GM12878 (cell line): ENCODE results near the gene NHSL1. TPM values are rescaled to one million over a fixed set of nuclear protein-coding genes. Genes with fewer than 3 reads are reported as not detected.

Source experiments
- ATAC-seq: fragments of 200-7000 bp; cut with Tn5 transposase; 3 replicates; pipeline ENCODE4 v1.9.1; 2020; ENCODE audit warnings: mild to moderate bottlenecking, moderate library complexity
- BruUV-seq: library from RNA; stranded (reverse); fragments of 400-500 nt; replicated peaks from 2 replicates; lab custom pipeline; 2021; lab: Mats Ljungman, UMichigan
- CTCF ChIA-PET: fragments of 300-600 bp; sonication (Branson Sonifier 250); formaldehyde crosslinking; extraction: SDS; loops from one replicate; lab custom pipeline; 2021; ENCODE audit warnings: inconsistent platforms; lab: Yijun Ruan, JAX
- POLR2A ChIA-PET: fragments of 350-600 bp; formaldehyde crosslinking; extraction: SDS; loops from one replicate; lab custom pipeline; 2021; ENCODE audit warnings: inconsistent platforms; lab: Charles Lee
- RAD21 ChIA-PET: fragments of 300-600 bp; sonication (Branson Sonifier 250); formaldehyde crosslinking; loops from one replicate; lab custom pipeline; 2023; ENCODE audit warnings: antibody characterized with exemption; ENCODE audit not compliant: unreplicated experiment; lab: Charles Lee
- SMC1A ChIA-PET: fragments of 300-600 bp; sonication (Branson Sonifier 250); formaldehyde crosslinking; loops from one replicate; lab custom pipeline; 2023; ENCODE audit not compliant: unreplicated experiment, uncharacterized antibody; lab: Charles Lee
- DNase-seq: peaks from one replicate; pipeline ENCODE4 v3.0.0-alpha.2; 2011; ENCODE audit warnings: low read depth, low spot score
- FAIRE-seq: peaks from 3 replicates; lab custom pipeline; 2011; peaks lifted over from hg19 to GRCh38; lab: Jason Lieb, UNC
- H2AFZ ChIP-seq: 2 replicates; pipeline ENCODE4 v1.6.0; 2011; ENCODE audit warnings: low read depth, low read length, control low read depth; ENCODE audit not compliant: control insufficient read depth
- H3K27ac ChIP-seq: 2 replicates; pipeline ENCODE4 v1.5.1; 2011; ENCODE audit warnings: control low read depth; ENCODE audit not compliant: control insufficient read depth, insufficient read depth
- H3K27me3 ChIP-seq, 2 experiments: replicated peaks in 1 of 2; 2 replicates each; pipeline versions ENCODE4 v1.6.0 to v1.6.1; 2011; ENCODE audit warnings: low read length in 1 of 2; ENCODE audit not compliant: control insufficient read depth in 2 of 2, insufficient read depth in 2 of 2
- H3K36me3 ChIP-seq, 2 experiments: 2 replicates each; pipeline ENCODE4 v1.5.1; 2011; ENCODE audit warnings: low read length in 1 of 2; ENCODE audit not compliant: control insufficient read depth in 2 of 2, insufficient read depth in 2 of 2
- H3K4me1 ChIP-seq: 2 replicates; pipeline ENCODE4 v1.6.1; 2011; ENCODE audit warnings: mild to moderate bottlenecking, low read length, moderate library complexity, mixed read lengths; ENCODE audit not compliant: control insufficient read depth, insufficient read depth
- H3K4me2 ChIP-seq: 2 replicates; pipeline ENCODE4 v1.6.0; 2011; ENCODE audit warnings: control low read depth; ENCODE audit not compliant: control insufficient read depth, insufficient read depth
- H3K4me3 ChIP-seq: fragments of 200-600 bp; sonication (generic); 2 replicates; pipeline ENCODE4 v1.5.1; 2016
- H3K79me2 ChIP-seq: 2 replicates; pipeline ENCODE4 v1.6.0; 2011; ENCODE audit warnings: low read length; ENCODE audit not compliant: control insufficient read depth, insufficient read depth
- H3K9ac ChIP-seq: 2 replicates; pipeline ENCODE4 v1.8.0; 2011; ENCODE audit warnings: low read length, control low read depth, mixed read lengths; ENCODE audit not compliant: control insufficient read depth, insufficient read depth
- H3K9me3 ChIP-seq: replicated peaks from 3 replicates; pipeline ENCODE4 v1.5.1; 2011; ENCODE audit warnings: mild to moderate bottlenecking, low read length; ENCODE audit not compliant: control insufficient read depth, insufficient read depth
- H4K20me1 ChIP-seq: 2 replicates; pipeline ENCODE4 v1.6.0; 2011; ENCODE audit not compliant: control insufficient read depth, insufficient read depth
- ASH2L ChIP-seq: fragments of 300-600, 200-600 bp; sonication (generic); IDR thresholded peaks from 2 replicates; pipeline ENCODE4 v1.6.1; 2017; ENCODE audit warnings: low read depth, mild to moderate bottlenecking, borderline replicate concordance
- BACH1 ChIP-seq: fragments of 450-650 bp; IDR thresholded peaks from 2 replicates; pipeline ENCODE4 v1.6.1; 2017; ENCODE audit warnings: mild to moderate bottlenecking, borderline replicate concordance
- CHD1 ChIP-seq: IDR thresholded peaks from 2 replicates; pipeline ENCODE4 v1.6.1; 2012; ENCODE audit warnings: low read depth, low read length, improper control_type of control experiment
- EED ChIP-seq: sonication (generic); IDR thresholded peaks from 2 replicates; pipeline ENCODE4 v1.6.1; 2016; ENCODE audit warnings: antibody characterized with exemption, low read depth
- GATAD2B ChIP-seq: fragments of 450-650 bp; conservative IDR thresholded peaks from 2 replicates; pipeline ENCODE4 v1.6.1; 2017; ENCODE audit warnings: low read depth, mild to moderate bottlenecking, moderate library complexity
- MTA3 ChIP-seq: IDR thresholded peaks from 2 replicates; pipeline ENCODE4 v1.6.1; 2012; ENCODE audit warnings: low read length, inconsistent platforms, borderline replicate concordance
- NBN ChIP-seq: fragments of 450-650 bp; IDR thresholded peaks from 2 replicates; pipeline ENCODE4 v1.6.1; 2016
- NFYA ChIP-seq: IDR thresholded peaks from 2 replicates; pipeline ENCODE4 v1.6.1; 2011; ENCODE audit warnings: low read depth, mild to moderate bottlenecking, low read length, improper control_type of control experiment, borderline replicate concordance
- PAX5 ChIP-seq: IDR thresholded peaks from 2 replicates; pipeline ENCODE4 v1.6.1; 2011; ENCODE audit warnings: low read depth, low read length, borderline replicate concordance
- REST ChIP-seq: IDR thresholded peaks from 2 replicates; pipeline ENCODE4 v1.6.1; 2012; ENCODE audit warnings: mild to moderate bottlenecking, low read depth, low read length
- RUNX3 ChIP-seq: IDR thresholded peaks from 2 replicates; pipeline ENCODE4 v1.6.1; 2012; ENCODE audit warnings: low read length, inconsistent platforms
- WGBS: methylation state at CpG from one replicate; pipeline ENCODE4 v1.1.6; 2016; ENCODE audit warnings: low lambda C conversion rate; ENCODE audit not compliant: insufficient replicate concordance, insufficient coverage; ENCODE audit errors: missing lambda C conversion rate; 5-methylcytosine and 5-hydroxymethylcytosine counted together
- in situ Hi-C: fragments of 300-500 bp; cut with MboI; formaldehyde crosslinking; loops from 9 replicates; pipeline ENCODE4 v1.14.3; 2018; ENCODE audit warnings: mixed read lengths
- intact Hi-C: fragments of 100-400 bp; cut with micrococcal nuclease; formaldehyde crosslinking; loops from one replicate; pipeline ENCODE4 v1.14.2; 2022; ENCODE audit not compliant: unreplicated experiment
- polyA plus RNA-seq, 11 experiments: library from polyadenylated mRNA; depleted of rRNA in 4 of 11; unstranded in 6 of 11; stranded (reverse) in 5 of 11; fragments of >200 nt; fragmentation: Nextera tagmentation in 4 of 11; fragmentation: Illumina TruSeq in 1 of 11; extraction: Ambion mirVana in 4 of 11; extraction: Trizol in 1 of 11; gene quantifications; 1 replicate in 1 of 11; 2 replicates in 10 of 11; pipeline versions ENCODE4 v1.2.1 to v1.2.3, GENCODE V29; 2011 to 2016; ENCODE audit warnings: inconsistent platforms in 2 of 11, missing spikeins in 2 of 11, low read depth in 1 of 11
- total RNA-seq, 4 experiments: library from RNA; depleted of rRNA in 3 of 4; stranded (reverse); fragments of >200 nt in 3 of 4; fragmentation: Illumina TruSeq in 1 of 4; extraction: Trizol in 1 of 4; gene quantifications; 2 replicates each; pipeline versions ENCODE4 v1.2.1 to v1.2.3, GENCODE V29; 2013 to 2021

NHSL1 gene
- total and polyA plus RNA-seq, 10 of the 15 experiments (the other 5 are each of a cell fraction or from before 2014, with no cell fraction given): 0.26 to 14.1 (median 0.90) TPM

DNA sequence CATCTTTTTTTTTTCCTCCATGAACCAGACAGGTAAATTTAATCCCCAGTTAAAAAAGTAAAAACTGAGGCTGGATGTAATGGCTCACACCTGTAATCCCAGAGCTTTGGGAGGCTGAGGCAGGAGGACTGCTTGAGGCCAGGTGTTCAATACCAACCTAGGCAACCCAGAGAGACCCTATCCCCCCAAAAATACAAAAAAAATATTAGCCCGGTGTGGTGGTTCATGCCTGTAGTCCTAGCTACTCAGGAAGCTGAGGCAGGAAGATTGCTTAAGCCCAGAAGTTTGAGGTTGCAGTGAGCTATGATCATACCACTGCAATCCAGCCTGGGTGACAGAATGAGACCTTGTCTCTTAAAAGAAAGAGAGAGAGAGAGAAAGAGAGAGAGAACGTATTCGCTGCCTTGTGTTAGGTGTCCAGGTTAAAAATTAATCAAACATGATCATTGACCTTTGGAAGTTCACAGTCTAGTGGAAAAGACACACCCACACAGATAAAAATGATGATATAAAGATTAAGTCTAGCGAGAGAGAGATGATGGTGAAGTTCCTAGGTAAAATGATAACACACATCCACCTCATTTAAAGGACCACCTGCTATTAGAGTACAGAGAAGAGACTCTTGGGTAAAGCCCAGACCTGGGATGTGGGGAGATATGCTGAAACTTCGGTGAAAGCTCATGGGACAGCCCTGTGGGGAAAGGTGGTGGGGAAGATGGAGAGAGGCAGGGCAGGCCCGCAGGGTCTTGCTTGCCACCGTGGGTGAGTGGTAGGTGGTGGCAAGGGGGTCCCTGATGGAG is 4.8 kb upstream of the NHSL1 start:
- ATAC-seq (no peak), DNase-seq (no peak), FAIRE-seq (no peak)
- in situ Hi-C loops (no loop called here), intact Hi-C loops (loop anchor here (10.0 kb wide), 1 partner anchor 199 kb away; no protein-coding TSS in a partner anchor)
- WGBS: 31% methylated on average over 7 of the region's 7 CpGs
- RAD21 ChIA-PET: interaction anchor here (0.7 to 17.2 kb wide), 5 partner anchors 25 to 99 kb away, joined by 3 to 202 read pairs (median 3); no protein-coding TSS in a partner anchor
- SMC1A ChIA-PET: interaction anchor here (0.8 to 10.1 kb wide), 9 partner anchors 7 to 388 kb away, joined by 3 to 234 read pairs (median 4); no protein-coding TSS in a partner anchor
- BruUV-seq: no TSS peak
- H3K9ac ChIP-seq: no peak overlapping the region
- H3K4me1 ChIP-seq: no peaks in the 10 kb centered on the region
- TF ChIP-seq MTA3 (no peak), RUNX3 (no peak), ASH2L (no peak)
- H4K20me1 ChIP-seq: no peaks in the 10 kb centered on the region
- no peaks in the 10 kb centered on the region for H3K36me3 ChIP-seq
- POLR2A ChIA-PET: no interaction called here
- no peak overlapping the region for H3K4me3 ChIP-seq
- CTCF ChIA-PET: interaction anchor here (1.0 to 12.2 kb wide), 5 partner anchors 11 to 75 kb away, joined by 3 to 387 read pairs (median 7); no protein-coding TSS in a partner anchor
- peaks cover 0 to 8% of the 10 kb centered on the region in 2 experiments; a peak in 2 of 4 replicates for H3K27me3 ChIP-seq
- H3K4me2 ChIP-seq: no peak overlapping the region
- H2AFZ ChIP-seq: no peak overlapping the region
- no peaks in the 10 kb centered on the region for H3K79me2 ChIP-seq
- H3K9me3 ChIP-seq: no peaks in the 10 kb centered on the region
- H3K27ac ChIP-seq: no peak overlapping the region

GRCh38 chr6:138502546-138502945 is 3.3 kb upstream of the NHSL1 start:
- H3K36me3 ChIP-seq: no peaks in the 10 kb centered on the region
- ChIA-PET RAD21 (interaction anchor here (1.0 to 17.2 kb wide), 2 partner anchors 73 to 98 kb away, joined by 3 to 202 read pairs; partner anchors contain the start of gene HEBP2), CTCF (interaction anchor here (0.6 to 12.2 kb wide), 4 partner anchors 18 to 73 kb away, joined by 3 to 387 read pairs (median 53); no protein-coding TSS in a partner anchor), POLR2A (interaction anchor here (0.5 to 1.0 kb wide), 3 partner anchors 47 to 79 kb away, joined by 3 read pairs; no protein-coding TSS in a partner anchor), SMC1A (interaction anchor here (1.2 to 10.1 kb wide), 5 partner anchors 10 to 73 kb away, joined by 4 to 234 read pairs (median 4); no protein-coding TSS in a partner anchor)
- DNase-seq: no peak
- H3K79me2 ChIP-seq: no peaks in the 10 kb centered on the region
- WGBS: 50% methylated on average over 3 of the region's 3 CpGs
- intact Hi-C loops (loop anchor here (10.0 kb wide), 1 partner anchor 198 kb away; no protein-coding TSS in a partner anchor), in situ Hi-C loops (no loop called here)
- H3K4me1 ChIP-seq: no peaks in the 10 kb centered on the region
- ATAC-seq: no peak
- BruUV-seq: no TSS peak
- H3K27ac ChIP-seq: no peak overlapping the region
- H3K9me3 ChIP-seq: no peaks in the 10 kb centered on the region
- no peak overlapping the region for H3K4me2 ChIP-seq
- no peaks in the 10 kb centered on the region for H4K20me1 ChIP-seq
- H3K27me3 ChIP-seq: peaks cover 0 to 10% of the 10 kb centered on the region in 2 experiments; a peak in 2 of 4 replicates
- no peak overlapping the region for H2AFZ ChIP-seq
- no peak overlapping the region for H3K9ac ChIP-seq
- H3K4me3 ChIP-seq: no peak overlapping the region
- no peak for FAIRE-seq
- TF ChIP-seq NFYA (no peak), CHD1 (no peak), NBN (no peak), BACH1 (no peak), REST (no peak), PAX5 (no peak), EED (no peak), GATAD2B (no peak)
